ENCODE results near the gene DDX47. TPM values are rescaled to one million over a fixed set of nuclear protein-coding genes. Genes with fewer than 3 reads are reported as not detected.
A peak's percentile ranks its signal among the peaks of the same experiment; 100 is the strongest.

Gene DDX47
- total and polyA plus RNA-seq, 2 of the 13 experiments (the other 11 are each of a cell fraction or from before 2014, with no cell fraction given): 48.5 to 78.7 TPM

GRCh38 chr12:12804432-12804886 lies 8.7 kb upstream of the DDX47 start:
- intact Hi-C loops (cut with micrococcal nuclease; ENCODE audit: unreplicated experiment): loop anchor here (10.0 kb wide), 1 partner anchor 410 kb away; no protein-coding TSS in a partner anchor
- Histone ChIP-seq H2AFZ (ENCODE audit: low read length) (no peak overlapping the region), H3K4me3 (replicated peaks in 1 of 3; ENCODE audit: insufficient read depth in 1 of 3, low read depth in 2 of 3, low read length in 3 of 3) (no peak overlapping the region)

More at GRCh38 chr12:12804432-12804886, 8.7 kb upstream of the DDX47 start:
- no peaks in the 10 kb centered on the region for H3K79me2 ChIP-seq (ENCODE audit: insufficient read depth, low read length)
- no TSS peak for BruUV-seq (replicated peaks)
- POLR2A ChIA-PET: no interaction called here
- no peaks in the 10 kb centered on the region for H4K20me1 ChIP-seq (ENCODE audit: insufficient read depth, low read length)
- no peaks in the 10 kb centered on the region for H3K36me3 ChIP-seq (replicated peaks in 1 of 2; ENCODE audit: control insufficient read depth in 1 of 2, insufficient read depth in 2 of 2, low read length in 2 of 2)
- 19% methylated on average over 6 of the region's 6 CpGs for WGBS (ENCODE audit: low lambda C conversion rate)
- peak overlapping the region; percentile 42; the same call in 1 of the 2 replicates for H3K4me2 ChIP-seq (ENCODE audit: low read depth, low read length)
- no peak overlapping the region for H3K9ac ChIP-seq (ENCODE audit: insufficient read depth, low read depth, low read length)
- CTCF ChIA-PET (ENCODE audit: low intra/inter-chr PET ratio, low total read pairs): no interaction called here
- no peaks in the 10 kb centered on the region for H3K9me3 ChIP-seq (ENCODE audit: low read length)
- H3K4me1 ChIP-seq (ENCODE audit: insufficient read depth, low read length): peaks cover 48% of the 10 kb centered on the region
- FAIRE-seq: no peak
- peak; percentile 58; the same call in 2 of the 3 replicates for ATAC-seq
- peak; percentile 36 for DNase-seq (ENCODE audit: low spot score)
- no peaks in the 10 kb centered on the region; a peak in 1 of 5 replicates for H3K27me3 ChIP-seq (ENCODE audit: control insufficient read depth in 1 of 2, insufficient read depth in 2 of 2, low read length in 2 of 2)
- in situ Hi-C loops (cut with HindIII; ENCODE audit: extremely low pct_ligation_motif_present, low pct_unique_long_range_greater_than_20kb): no loop called here
- TF ChIP-seq JUND (CRISPR knock-in tag; IDR thresholded peaks at IDR 0.05): no peak
- no peak for TF ChIP-seq CCAR2 (optimal IDR thresholded peaks at IDR 0.05; ENCODE audit: low read depth, low read length)
- no peak for TF ChIP-seq ATF4 (CRISPR knock-in tag; IDR thresholded peaks at IDR 0.05)
- no peak for TF ChIP-seq ZNF143 (CRISPR knock-in tag; IDR thresholded peaks at IDR 0.05)
- TF ChIP-seq GTF2F1 (IDR thresholded peaks at IDR 0.05; ENCODE audit: low read length): no peak
- TF ChIP-seq SNRNP70 (IDR thresholded peaks at IDR 0.05; ENCODE audit: low read depth, low read length): no peak
- TF ChIP-seq ZNF850 (CRISPR knock-in tag; conservative IDR thresholded peaks at IDR 0.05): no peak
- TF ChIP-seq ZNF337 (CRISPR knock-in tag; IDR thresholded peaks at IDR 0.05; ENCODE audit: borderline replicate concordance, low read depth): no peak
- TF ChIP-seq PAXIP1 (CRISPR knock-in tag; conservative IDR thresholded peaks at IDR 0.05): no peak
- TF ChIP-seq ZNF839 (CRISPR knock-in tag; IDR thresholded peaks at IDR 0.05; ENCODE audit: borderline replicate concordance): no peak
- TF ChIP-seq HIVEP1 (CRISPR knock-in tag; IDR thresholded peaks at IDR 0.05): no peak
- TF ChIP-seq CENPT (CRISPR knock-in tag; IDR thresholded peaks at IDR 0.05; ENCODE audit: low read depth): no peak
- no peak for TF ChIP-seq PHF5A (CRISPR knock-in tag; IDR thresholded peaks at IDR 0.05; ENCODE audit: low read depth, unreplicated experiment)
- TF ChIP-seq MAZ (IDR thresholded peaks at IDR 0.05; ENCODE audit: borderline replicate concordance, low read depth, low read length): no peak
- no peak for TF ChIP-seq MAZ (CRISPR knock-in tag; IDR thresholded peaks at IDR 0.05; ENCODE audit: low read depth)
- TF ChIP-seq ZBTB44 (CRISPR knock-in tag; IDR thresholded peaks at IDR 0.05): no peak
- no peak for TF ChIP-seq DBP (CRISPR knock-in tag; IDR thresholded peaks at IDR 0.05; ENCODE audit: not compliant biosample characterization)
- no peak overlapping the region for H3K27ac ChIP-seq (ENCODE audit: extremely low read length, insufficient read depth, low read length)

All from HepG2 (cell line).